ENCODE results near the gene NOTCH4. TPM values are rescaled to one million over a fixed set of nuclear protein-coding genes. Genes with fewer than 3 reads are reported as not detected.

NOTCH4 gene
- total and polyA plus RNA-seq, 2 experiments from 2014 or later, result 2.7 to 2.8 TPM

DNA sequence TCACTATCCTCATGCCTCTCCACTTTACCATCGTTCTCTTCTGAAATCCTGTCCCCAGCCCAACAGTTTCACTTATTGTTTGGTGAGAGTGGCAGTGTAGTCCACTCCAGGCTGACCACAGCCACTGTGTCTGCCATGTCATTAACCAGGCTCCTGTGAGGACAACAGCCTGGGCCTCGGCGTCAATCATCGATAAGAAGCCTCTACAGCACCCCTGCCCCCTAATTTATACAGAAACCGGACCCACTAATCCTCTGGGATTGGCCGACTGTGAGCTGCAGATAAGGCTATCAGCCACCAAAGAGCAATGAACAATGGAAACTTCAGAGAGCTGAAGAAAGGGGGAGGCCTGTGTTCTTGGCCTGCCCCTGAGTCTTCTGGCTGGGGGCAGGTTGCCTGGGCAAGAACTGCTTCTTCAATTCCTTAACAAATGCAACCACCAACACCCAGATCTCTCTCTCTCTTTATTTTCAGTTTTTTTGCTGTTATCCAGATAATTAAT lies 56.1 kb downstream of the NOTCH4 start (continued):
- TF ChIP-seq EZH2phosphoT487 (IDR thresholded peaks at IDR 0.05; ENCODE audit: unreplicated experiment) (no peak), ZNF114 (CRISPR knock-in tag; IDR thresholded peaks at IDR 0.05) (no peak)

DNA sequence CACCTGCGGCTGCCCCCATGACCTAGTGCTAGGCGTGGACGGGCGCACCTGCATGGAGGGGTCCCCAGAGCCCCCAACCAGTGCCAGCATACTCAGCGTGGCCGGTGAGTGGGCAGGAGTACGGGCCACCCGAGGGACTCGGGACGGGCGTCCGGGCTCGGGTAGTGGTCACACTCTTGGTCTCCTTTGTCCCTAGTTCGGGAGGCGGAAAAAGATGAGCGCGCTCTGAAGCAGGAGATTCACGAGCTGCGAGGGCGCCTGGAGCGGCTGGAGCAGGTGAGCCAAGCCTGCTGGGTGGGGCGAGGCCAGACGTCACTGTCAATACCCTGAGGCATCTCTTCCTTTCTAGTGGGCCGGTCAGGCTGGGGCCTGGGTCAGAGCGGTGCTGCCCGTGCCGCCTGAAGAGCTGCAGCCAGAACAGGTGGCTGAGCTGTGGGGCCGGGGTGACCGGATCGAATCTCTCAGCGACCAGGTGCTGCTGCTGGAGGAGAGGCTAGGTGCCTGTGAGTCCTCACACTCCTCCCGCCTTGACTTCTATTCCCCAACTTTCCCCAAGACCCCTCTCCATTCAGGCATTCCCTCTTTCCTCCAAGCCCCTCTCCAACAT lies 56.6 kb downstream of the NOTCH4 start:
- H4K20me1 ChIP-seq (replicated peaks; ENCODE audit: insufficient read depth), result peaks cover 9% of the 10 kb centered on the region; the same call in 1 of the 2 replicates
- H3K4me1 ChIP-seq (ENCODE audit: insufficient read depth), result peaks cover 12% of the 10 kb centered on the region
- TF ChIP-seq NANOG (IDR thresholded peaks at IDR 0.05; ENCODE audit: borderline replicate concordance) (no peak), EZH2phosphoT487 (IDR thresholded peaks at IDR 0.05; ENCODE audit: unreplicated experiment) (no peak), EZH2 (IDR thresholded peaks at IDR 0.05; ENCODE audit: low read depth, unreplicated experiment) (no peak), POLR2AphosphoS5 (IDR thresholded peaks at IDR 0.05; ENCODE audit: low read depth) (no peak), ZNF331 (CRISPR knock-in tag; IDR thresholded peaks at IDR 0.05; ENCODE audit: low read depth) (no peak)
- TF ChIP-seq, protein P1, sequence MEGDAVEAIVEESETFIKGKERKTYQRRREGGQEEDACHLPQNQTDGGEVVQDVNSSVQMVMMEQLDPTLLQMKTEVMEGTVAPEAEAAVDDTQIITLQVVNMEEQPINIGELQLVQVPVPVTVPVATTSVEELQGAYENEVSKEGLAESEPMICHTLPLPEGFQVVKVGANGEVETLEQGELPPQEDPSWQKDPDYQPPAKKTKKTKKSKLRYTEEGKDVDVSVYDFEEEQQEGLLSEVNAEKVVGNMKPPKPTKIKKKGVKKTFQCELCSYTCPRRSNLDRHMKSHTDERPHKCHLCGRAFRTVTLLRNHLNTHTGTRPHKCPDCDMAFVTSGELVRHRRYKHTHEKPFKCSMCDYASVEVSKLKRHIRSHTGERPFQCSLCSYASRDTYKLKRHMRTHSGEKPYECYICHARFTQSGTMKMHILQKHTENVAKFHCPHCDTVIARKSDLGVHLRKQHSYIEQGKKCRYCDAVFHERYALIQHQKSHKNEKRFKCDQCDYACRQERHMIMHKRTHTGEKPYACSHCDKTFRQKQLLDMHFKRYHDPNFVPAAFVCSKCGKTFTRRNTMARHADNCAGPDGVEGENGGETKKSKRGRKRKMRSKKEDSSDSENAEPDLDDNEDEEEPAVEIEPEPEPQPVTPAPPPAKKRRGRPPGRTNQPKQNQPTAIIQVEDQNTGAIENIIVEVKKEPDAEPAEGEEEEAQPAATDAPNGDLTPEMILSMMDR (conservative IDR thresholded peaks at IDR 0.05; ENCODE audit: low read depth in 2 of 2), result no peak
- TF ChIP-seq, protein P2, sequence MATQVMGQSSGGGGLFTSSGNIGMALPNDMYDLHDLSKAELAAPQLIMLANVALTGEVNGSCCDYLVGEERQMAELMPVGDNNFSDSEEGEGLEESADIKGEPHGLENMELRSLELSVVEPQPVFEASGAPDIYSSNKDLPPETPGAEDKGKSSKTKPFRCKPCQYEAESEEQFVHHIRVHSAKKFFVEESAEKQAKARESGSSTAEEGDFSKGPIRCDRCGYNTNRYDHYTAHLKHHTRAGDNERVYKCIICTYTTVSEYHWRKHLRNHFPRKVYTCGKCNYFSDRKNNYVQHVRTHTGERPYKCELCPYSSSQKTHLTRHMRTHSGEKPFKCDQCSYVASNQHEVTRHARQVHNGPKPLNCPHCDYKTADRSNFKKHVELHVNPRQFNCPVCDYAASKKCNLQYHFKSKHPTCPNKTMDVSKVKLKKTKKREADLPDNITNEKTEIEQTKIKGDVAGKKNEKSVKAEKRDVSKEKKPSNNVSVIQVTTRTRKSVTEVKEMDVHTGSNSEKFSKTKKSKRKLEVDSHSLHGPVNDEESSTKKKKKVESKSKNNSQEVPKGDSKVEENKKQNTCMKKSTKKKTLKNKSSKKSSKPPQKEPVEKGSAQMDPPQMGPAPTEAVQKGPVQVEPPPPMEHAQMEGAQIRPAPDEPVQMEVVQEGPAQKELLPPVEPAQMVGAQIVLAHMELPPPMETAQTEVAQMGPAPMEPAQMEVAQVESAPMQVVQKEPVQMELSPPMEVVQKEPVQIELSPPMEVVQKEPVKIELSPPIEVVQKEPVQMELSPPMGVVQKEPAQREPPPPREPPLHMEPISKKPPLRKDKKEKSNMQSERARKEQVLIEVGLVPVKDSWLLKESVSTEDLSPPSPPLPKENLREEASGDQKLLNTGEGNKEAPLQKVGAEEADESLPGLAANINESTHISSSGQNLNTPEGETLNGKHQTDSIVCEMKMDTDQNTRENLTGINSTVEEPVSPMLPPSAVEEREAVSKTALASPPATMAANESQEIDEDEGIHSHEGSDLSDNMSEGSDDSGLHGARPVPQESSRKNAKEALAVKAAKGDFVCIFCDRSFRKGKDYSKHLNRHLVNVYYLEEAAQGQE (IDR thresholded peaks at IDR 0.05; ENCODE audit: unreplicated experiment), result no peak
- no peaks in the 10 kb centered on the region; the same call in 1 of the 2 replicates for H3K36me3 ChIP-seq (ENCODE audit: insufficient read depth)
- H3K4me3 ChIP-seq, result peak overlapping the region; percentile 64
- no peaks in the 10 kb centered on the region for H3K9me2 ChIP-seq (ENCODE audit: insufficient read depth)
- H2AFZ ChIP-seq, result no peak overlapping the region
- ATAC-seq, result peak; percentile 53
- no peak overlapping the region; the same call in 2 of the 3 replicates for H3K4me3 Mint-ChIP-seq
- H3K27ac Mint-ChIP-seq, result peak overlapping the region; percentile 81
- peaks cover 12% of the 10 kb centered on the region for H3F3A ChIP-seq (replicated peaks; ENCODE audit: low read depth)
- H3K27me3 ChIP-seq (ENCODE audit: insufficient read depth), result no peaks in the 10 kb centered on the region
- H3K36me3 Mint-ChIP-seq (ENCODE audit: low read depth), result peaks cover 68% of the 10 kb centered on the region
- H3K27ac ChIP-seq (ENCODE audit: low read depth), result peak overlapping the region; percentile 87
- DNase-seq (ENCODE audit: low spot score), result peak; percentile 75
- H3K79me2 ChIP-seq (replicated peaks; ENCODE audit: insufficient read depth), result peaks cover 6% of the 10 kb centered on the region; the same call in 1 of the 2 replicates
- H3K27me3 Mint-ChIP-seq (ENCODE audit: insufficient read depth, low read depth, poor library complexity), result peaks cover 10% of the 10 kb centered on the region
- H3K9me3 Mint-ChIP-seq, result no peaks in the 10 kb centered on the region
- H3K4me1 Mint-ChIP-seq, result peaks cover 20% of the 10 kb centered on the region
- peak overlapping the region; percentile 89 for H3K4me2 ChIP-seq

Data from GM23338 (cell line).